Measurements from ENCODE around the gene C1QTNF4.

DNA sequence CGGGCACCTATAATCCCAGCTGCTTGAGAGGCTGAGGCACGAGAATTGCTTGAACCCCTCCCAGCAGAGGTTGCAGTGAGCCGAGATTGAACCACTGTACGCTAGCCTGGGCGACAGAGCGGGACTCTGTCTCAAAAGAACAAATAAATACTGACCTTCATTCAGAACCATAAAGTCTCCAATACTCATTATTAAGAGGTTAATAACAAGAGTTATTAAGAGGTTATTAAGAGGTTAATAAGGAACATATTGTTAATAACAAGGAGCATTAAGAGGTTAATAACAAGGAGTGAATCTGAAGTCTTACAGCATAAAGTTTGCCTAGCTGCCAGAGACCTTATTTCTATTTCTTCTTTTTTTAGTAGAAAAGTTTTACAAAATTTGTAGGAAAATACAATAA is 48.9 kb downstream of the C1QTNF4 start:
- TF ChIP-seq, protein P1, sequence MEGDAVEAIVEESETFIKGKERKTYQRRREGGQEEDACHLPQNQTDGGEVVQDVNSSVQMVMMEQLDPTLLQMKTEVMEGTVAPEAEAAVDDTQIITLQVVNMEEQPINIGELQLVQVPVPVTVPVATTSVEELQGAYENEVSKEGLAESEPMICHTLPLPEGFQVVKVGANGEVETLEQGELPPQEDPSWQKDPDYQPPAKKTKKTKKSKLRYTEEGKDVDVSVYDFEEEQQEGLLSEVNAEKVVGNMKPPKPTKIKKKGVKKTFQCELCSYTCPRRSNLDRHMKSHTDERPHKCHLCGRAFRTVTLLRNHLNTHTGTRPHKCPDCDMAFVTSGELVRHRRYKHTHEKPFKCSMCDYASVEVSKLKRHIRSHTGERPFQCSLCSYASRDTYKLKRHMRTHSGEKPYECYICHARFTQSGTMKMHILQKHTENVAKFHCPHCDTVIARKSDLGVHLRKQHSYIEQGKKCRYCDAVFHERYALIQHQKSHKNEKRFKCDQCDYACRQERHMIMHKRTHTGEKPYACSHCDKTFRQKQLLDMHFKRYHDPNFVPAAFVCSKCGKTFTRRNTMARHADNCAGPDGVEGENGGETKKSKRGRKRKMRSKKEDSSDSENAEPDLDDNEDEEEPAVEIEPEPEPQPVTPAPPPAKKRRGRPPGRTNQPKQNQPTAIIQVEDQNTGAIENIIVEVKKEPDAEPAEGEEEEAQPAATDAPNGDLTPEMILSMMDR (IDR thresholded peaks at IDR 0.05; ENCODE audit: borderline replicate concordance, extremely low read depth, low read length, poor library complexity, severe bottlenecking): no peak
- TF ChIP-seq EZH2 (IDR thresholded peaks at IDR 0.05; ENCODE audit: borderline replicate concordance, low read depth, low read length, severe bottlenecking): no peak
